ENCODE data around the gene EDARADD.

GRCh38 chr1:236370420-236370819 lies 23.7 kb upstream of the EDARADD start:
- TF ChIP-seq EZH2 (IDR thresholded peaks at IDR 0.05; ENCODE audit: borderline replicate concordance, low read depth, low read length, poor library complexity, severe bottlenecking) (no peak), CTCF (conservative IDR thresholded peaks at IDR 0.05; ENCODE audit: low read depth, low read length) (no peak)

Measured in A673 (cell line).